SIG-M5 treated with dmso at 0.1 percent for 504 hours (cell line): Measurements from ENCODE around the gene VPS35.
"Not testable (repeated sequence)": the region's sequence is repeated elsewhere in the genome, so short reads cannot be mapped to it uniquely, and the experiment has no call there.

Experiments
- DNase-seq: peaks from one replicate; lab custom pipeline; 2025; ENCODE audit not compliant: unreplicated experiment; lab: John Stamatoyannopoulos, UW

The VPS35 gene

DNA sequence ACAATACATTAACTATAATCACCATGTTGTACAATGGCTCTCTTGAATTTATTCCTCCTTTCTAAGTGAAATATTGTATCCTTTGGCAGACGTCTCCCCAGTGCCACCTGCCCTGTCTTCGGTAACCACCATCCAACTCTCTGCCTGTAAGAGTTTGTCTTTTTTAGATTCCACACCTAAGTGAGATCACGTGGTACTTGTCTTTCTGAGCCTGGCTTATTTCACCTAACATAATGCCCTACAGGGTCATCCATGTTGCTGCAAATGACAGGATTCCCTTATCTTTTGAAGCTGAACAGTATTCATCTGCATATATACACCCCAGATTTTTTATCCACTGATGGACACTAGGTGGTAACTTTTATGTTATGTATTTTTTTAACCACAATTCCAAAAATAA is 24.7 kb upstream of the VPS35 start:
- DNase-seq: no peak

DNA sequence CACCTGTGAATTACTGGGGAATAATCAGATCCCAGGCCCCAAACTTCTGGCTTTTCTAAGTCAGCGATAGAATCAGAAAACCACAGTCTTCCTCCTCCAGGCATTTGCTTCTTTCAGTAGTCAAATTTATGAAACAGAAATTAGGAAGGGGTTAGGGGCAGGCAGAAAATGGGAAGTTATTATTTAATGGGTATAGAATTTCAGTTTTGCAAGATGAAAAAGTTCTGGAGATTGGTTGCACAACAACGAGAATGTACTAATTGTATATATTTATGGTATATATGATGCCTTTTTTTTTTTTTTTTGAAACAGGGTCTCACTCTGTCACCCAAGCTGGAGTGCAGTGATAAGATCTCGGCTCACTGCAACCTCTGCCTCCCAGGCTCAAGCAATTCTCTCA is 23.9 kb upstream of the VPS35 start:
- DNase-seq: peak; percentile 79

DNA sequence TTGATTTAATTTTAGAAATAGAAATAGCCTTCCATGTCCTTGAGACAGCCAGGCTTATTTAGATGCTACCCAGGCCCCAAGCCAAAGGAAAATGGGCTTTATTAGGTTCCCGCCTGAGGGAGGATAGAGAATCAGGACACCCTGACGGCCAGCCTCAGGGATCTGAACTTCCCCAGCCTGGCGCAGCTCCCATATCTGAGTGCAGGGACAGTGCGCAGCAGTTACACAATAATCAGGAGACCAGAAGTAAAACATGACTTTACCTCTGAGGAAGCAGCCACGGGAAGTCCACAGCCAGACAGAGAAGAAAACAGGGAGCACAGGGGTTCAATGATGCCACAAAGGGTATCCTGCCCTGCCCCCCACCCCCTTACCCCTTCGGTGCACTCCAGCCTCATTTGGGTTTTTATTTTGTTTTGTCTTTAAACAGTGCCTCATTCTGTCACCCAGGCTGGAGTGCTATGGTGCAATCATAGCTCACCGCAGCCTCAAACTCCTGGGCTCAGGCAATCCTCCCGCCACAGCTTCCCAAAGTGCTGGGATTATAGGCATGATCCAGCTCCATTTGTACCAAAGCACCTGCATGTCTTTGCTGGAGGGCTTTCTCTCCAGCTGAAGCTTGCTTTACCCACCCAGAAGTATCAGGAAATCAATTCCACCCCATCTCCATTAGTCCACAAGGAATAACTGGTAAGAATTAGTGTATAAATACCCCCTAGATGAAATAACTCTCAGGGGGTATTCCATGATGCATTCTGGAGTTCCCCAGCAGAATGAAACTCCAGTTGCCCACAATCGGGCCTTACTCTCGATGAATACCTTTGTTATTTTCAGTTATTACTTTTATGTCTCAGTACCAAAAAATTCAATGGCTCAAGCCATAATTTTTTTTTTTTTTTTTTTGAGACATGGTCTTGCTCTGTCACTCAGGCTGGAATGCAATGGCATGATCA is 22.4 kb upstream of the VPS35 start:
- DNase-seq: no peak

DNA sequence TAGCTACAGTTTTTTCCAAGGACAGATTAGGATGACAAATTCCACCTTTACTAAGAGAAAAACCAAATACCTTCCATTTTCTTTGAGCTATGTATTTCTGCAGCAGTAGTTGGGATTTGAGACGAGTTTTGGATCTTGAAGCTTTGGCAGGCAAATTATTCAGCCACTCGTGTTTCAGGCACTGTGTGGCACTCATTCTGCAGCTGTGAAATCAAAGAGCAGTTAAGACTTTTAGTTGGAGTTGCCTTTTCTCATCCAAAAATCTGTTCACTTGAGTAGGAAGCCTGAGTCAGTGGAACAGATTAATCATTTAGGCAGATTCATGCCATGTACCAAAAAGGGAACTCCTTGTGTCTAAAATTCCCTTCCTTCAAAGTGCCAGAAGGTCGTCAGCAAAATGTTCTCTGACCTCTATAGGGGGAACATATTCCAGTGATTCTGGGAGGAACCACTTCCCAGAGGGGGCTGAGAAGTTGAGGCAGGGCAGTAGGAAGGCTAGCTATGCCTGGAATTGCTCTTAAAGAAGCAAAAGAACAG is 20.6 kb upstream of the VPS35 start:
- DNase-seq: no peak

DNA sequence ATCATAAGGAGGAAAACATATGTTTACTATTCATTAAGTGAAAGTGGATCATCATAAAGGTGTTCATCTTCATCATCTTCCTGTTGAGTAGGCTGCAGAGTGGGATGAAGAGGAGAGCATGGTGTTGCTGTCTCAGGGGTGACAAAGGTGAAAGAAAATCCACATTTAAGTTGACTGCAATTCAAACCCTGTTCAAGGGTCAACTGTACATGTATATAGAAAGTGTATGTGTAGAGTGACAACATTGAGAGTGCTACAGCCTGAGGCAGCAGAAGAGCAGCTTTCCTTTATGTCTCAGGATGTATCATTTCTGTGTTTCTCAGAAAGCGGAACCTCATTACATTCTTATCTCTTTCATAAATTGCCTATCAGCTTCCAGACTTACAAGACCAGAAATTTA is 17.7 kb upstream of the VPS35 start:
- no peak for DNase-seq

DNA sequence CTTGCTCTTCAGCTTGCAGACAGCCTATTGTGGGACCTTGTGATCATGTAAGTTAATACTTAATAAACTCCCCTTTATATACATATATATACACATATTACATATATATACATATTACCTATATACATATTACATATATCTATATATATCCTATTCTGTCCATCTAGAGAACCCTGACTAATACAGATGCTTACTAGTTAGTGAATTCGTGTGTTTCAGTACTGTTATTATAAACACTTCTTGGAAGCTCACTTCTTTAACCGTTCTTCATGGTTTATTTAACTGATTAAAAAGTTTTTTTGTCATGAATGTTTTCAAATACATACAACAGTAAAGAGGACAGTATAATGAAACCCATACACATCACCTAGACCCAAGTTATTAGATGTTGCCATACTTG is 13.1 kb upstream of the VPS35 start:
- no peak for DNase-seq

DNA sequence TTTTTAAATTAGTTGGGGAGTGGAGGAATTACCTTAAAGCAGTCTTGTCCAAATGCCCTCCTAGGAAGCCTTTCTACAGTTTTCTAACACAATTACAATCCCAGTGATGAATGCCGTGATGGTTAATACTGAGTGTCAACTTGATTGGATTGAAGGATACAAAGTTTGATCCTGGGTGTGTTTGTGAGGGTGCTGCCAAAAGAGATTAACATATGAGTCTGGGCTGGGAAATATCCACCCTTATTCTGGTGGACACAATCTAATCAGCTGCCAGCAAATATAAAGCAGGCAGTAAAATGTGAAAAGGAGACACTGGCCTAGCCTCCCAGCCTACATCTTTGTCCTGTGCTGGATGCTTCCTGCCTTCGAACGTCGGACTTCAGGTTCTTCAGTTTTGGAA is 12.6 kb upstream of the VPS35 start:
- no peak for DNase-seq

DNA sequence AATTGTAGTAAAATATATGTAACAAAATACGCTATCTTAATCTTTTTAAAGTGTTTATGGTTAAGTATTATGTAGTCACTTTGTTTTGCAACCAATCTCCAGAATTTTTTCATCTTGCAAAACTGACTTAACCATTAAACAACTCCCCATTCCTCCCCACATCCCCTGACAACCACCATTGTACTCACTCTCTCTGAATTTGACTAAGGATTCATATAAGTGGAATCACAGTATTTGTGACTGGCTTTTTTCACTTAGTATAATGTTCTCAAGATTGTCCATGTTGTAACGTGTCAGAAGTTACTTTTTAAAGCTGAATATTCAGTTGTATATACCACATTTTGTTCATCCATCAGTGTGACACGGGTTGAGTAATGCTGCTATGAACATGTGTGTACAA is 11.1 kb upstream of the VPS35 start:
- DNase-seq: no peak

DNA sequence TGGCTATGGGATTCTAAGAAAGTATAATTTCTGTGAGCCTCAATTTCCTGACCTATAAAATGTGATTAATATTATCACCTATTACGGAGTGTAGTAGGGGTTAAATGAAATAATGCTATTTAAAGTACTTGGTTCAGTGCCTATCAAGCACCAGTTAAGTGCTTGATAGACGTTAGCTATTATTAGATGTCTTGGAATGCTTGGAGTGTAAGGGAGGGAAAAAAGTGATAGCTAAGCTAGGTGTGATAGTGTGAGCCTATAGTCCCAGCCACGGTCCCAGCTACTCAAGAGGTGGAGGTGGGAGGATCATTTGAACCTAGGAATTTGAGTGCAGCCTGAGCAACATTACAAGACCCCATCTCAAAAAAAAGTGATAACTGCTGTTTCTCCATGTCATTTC is 8.0 kb upstream of the VPS35 start:
- no peak for DNase-seq

DNA sequence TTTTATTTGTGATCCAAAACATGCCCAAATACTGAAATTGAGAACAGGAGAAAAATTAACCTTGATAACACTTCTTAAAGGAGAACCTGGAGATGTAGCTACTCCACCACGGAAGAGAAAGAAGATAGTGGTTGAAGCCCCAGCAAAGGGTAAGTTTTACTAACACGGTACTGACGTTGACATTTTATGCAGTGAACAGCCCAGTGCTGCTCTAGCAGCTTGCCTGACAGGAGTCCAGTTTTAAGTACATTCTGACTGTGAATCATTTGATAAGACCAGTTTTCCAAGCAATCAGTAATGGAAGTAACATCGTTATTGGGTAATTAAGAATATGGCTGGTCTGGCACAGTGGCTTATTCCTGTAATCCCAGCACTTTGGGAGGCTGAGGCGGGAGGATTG is 7.0 kb upstream of the VPS35 start:
- DNase-seq: no peak

DNA sequence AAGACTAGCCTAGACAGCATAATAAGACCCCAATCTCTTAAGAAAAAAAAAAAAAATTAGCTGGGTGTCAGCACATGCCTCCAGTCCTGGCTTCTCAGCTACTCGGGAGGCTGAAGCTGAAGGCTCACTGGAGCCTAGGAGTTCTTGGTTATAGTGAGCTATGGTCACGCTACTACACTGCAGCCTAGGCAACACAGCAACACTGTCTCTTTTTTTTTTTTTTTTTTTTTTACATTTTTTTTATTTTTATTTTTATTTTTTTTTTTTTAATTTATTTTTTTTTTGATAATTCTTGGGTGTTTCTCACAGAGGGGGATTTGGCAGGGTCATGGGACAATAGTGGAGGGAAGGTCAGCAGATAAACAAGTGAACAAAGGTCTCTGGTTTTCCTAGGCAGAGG is 4.6 kb upstream of the VPS35 start:
- DNase-seq: no peak

DNA sequence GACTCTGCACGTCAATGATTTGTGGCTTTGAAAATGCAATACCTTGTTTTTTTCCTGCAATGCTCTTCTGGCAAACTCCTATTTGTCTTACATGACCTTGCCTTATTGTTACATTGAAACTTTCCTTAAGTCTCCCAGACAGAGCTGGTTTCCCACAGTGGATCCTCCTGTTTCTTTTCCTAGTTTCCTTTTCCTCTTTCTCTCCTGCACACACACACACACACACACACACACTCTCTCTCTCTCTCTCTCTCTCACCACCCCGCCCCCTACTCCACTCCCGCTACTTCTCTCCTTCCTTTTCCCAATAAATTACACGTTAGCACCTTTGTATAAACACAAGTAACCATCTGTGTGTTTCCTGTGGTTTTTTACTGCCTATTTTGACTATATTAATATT is 2.7 kb upstream of the VPS35 start:
- DNase-seq: no peak

DNA sequence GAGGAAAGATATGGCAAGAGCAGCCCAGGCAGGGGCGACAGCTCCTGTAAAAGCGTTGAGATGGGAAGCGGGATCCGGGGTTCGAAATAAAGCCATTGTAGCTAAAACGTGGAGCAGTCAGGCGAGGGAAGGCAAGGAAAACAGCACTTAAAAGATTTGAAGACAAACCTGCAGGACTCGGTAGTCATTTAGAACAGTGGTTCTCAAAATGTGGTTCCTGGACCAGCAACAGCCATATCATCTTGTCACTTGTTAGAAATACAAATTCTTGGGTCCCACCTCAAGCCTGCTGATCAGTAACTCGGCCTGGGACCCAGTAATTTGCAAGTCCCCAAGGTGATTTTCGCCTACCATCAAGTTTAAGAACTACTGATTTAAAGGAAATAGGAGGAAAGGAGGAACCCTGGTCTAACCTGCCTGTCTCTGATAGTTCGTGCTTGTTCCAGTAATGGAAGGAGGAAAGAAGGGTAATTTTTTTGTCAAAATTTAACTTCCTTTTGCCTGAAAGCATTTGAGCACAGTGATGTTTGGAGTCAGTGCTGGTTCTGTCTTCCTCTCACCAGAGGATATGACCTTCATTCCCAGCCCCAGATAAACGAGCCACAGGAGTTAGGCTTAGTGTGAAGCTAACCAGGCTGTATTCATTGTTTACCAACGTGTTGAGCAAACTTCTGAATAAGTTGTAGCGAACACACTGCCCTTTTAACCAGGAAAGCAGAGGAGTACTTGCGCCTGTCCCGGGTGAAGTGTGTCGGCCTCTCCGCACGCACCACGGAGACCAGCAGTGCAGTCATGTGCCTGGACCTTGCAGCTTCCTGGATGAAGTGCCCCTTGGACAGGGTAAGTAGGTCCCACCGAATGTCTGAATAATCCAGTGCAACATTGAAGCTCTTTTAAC is 1.6 kb upstream of the VPS35 start:
- DNase-seq: peak; percentile 45

DNA sequence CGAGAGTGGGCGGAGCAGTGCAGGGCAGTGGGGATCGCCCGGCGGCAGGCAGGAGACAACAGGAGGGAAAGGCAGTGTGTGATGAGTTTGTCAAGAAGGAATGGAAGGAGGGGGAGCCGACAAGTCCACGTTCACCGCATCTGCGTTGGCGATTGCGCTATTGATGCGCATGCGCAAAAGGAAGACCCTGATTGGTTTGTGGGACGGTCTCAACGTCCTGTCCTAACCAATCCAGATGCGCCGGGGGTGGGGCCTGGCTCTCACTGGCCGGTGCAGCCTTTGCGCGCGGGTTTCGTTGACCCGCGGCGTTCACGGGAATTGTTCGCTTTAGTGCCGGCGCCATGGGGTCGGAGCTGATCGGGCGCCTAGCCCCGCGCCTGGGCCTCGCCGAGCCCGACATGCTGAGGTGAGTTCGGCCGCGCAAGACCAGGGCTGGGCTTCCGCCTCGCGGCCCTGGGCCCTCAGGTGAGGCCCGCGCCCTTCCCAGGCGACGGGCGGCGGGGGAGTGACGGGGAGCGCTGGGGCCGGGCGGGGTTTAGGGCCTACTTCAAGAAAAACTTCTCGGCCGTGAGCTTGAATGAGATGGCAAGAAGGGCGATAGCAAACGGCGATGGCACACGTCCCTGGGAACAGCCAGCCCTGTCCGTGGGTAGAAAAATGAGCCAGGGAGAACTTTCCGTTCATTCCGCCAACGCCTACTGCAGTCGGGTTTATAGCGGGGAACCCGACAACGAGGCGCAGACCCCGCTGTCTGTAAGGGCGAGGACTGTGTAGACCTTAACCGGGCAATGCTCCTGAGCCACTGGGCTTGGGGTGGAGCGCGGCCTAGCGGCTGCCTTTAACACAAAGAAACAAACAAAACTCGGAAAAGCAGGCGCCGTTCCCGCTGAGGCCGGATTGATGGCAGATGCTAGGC is 645 bp upstream of the VPS35 start, which contains the start of gene ORC6:
ORC6 (plus strand) TSS at position 295 of the 916 bp plus-strand sequence; CDS start at position 342, 47 bp downstream.
- peak; percentile 90 for DNase-seq

DNA sequence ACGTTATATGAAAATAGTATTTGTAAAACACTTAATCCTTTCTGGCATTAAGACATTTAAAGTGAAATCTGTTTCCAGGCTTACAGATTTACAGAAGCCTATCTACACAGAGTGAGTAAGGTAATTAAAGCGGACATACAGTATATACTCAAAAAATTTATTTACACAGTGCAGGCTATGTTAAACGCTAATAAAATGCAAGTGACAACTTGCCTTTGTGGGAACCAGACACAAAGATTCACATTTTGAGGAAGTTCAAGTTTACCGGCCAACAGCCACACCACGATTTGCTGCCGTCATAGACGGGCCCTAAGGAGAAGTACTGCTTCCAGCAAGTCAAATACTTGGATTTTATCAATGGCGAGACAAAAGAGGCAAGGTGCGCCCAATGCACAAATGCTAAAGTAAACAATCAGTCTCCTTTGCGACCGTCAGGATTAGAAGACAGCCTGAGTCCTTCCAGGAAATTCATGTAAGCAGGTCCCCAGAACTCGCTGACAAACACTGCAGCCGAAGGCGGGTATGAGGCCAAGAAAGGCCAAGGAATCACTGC is 801 bp downstream of the VPS35 start:
- DNase-seq: peak; percentile 73

DNA sequence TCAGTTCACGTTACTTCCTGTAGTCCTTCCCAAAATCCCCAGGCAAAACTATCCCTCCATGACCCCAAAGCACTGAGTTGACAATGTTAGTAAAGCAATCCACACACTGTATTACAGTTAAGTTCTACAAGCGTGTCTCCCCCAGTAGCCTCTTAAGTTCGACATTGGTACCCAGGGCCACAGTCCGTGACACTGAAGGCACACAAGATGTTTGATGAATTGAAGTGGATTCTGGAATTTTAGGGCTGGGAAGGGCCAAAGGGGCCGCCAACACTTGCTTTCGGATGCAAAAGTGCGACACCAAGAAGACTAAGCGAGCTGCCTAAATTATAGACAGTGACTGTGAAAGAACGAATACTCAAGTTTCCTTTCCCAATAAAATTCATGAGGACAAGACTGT is 1.5 kb downstream of the VPS35 start:
- DNase-seq: no peak

DNA sequence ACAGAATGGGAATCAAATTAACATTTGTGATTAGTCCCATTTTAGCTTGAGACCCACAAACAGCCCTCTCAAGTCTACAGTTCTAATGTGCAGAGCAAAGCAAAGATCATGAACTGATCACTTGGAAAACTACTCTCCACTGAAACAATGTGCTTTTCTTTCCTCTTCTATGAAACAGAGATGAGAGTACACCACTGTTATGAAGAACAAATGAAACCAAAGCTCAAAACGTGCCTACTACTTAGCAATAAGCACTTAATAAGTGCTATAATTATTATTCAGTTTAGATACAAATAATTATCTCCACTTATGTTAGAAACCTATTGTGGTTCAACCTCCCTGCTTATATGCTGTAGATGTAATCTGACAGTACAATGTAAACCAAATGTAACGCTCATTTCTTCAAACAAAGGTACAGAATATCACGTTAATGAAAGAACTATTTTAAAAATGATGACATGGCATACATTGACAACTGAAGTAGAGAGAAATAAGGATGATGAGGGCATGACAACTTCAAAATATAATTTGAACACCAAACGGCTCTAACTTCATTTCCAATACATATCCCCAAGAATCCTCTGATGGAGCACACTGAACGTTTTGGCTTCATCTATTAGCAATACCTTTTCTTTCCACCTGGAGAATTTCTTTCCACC is 2.0 kb downstream of the VPS35 start:
- no peak for DNase-seq

DNA sequence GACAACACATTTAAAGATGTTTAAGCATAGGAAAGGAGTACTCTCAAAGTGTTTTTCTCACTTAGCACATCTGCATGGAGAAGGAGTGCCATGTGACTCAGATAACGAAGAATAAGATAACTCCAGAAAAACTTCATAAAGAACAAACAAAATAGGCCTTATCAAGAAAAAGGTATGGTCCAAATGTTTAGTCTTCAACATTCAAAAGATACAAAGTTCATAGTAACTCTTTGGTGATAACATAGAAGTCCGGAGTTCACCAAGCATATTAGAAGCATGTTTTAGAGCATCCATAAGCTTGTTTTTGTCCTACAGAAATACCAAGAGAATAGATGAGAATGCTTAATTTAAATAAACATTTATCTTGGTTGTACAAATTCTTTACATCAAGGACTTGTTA is 7.1 kb downstream of the VPS35 start:
- DNase-seq: not testable (repeated sequence)

DNA sequence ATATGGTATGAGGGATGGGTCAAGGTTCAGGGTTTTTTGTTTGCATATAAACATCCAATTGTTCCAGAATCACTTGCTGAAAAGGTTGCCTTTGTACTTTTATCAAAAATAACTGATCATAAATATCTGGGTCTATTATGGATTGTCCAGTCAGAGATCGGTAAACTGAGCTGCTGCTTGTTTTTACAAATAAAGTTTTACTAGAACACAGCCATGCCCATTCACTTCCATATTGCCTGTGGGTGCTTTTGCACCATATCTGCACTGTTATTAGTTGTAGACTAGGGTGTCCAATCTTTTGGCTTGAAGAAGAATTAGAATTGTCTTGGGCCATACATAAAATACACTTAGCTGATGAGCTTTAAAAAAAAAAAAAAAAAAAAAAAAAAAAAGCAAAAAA is 11.0 kb downstream of the VPS35 start:
- not testable (repeated sequence) for DNase-seq
